ENCODE measurements around the gene COL13A1.

The COL13A1 gene

GRCh38 chr10:69939481-69939880, 137.8 kb downstream of the COL13A1 start:
- no peak for TF ChIP-seq EZH2 (IDR thresholded peaks at IDR 0.05; ENCODE audit: borderline replicate concordance, low read length)
- no peak for TF ChIP-seq CTCF (IDR thresholded peaks at IDR 0.05; ENCODE audit: low read length)
- no peaks in the 10 kb centered on the region for H3F3A ChIP-seq (ENCODE audit: insufficient read depth, low read length)
- H3K36me3 ChIP-seq (ENCODE audit: insufficient read depth, low read length) = no peaks in the 10 kb centered on the region
- H4K20me1 ChIP-seq (ENCODE audit: insufficient read depth, low read length) = no peaks in the 10 kb centered on the region
- H3K27ac ChIP-seq (ENCODE audit: low read depth, low read length, poor library complexity, severe bottlenecking) = no peak overlapping the region
- no peaks in the 10 kb centered on the region for H3K9me2 ChIP-seq (ENCODE audit: low read depth, low read length)
- H3K27me3 ChIP-seq (ENCODE audit: insufficient read depth, low read length) = 0 out of 2 replicates have a peak, but pooled peaks cover 3% of the 10 kb centered on the region
- H3K4me1 ChIP-seq (ENCODE audit: insufficient read depth, low read length, severe bottlenecking) = no peaks in the 10 kb centered on the region
- H3K9me3 ChIP-seq (ENCODE audit: low read length) = no peaks in the 10 kb centered on the region
- no peak overlapping the region for H2AFZ ChIP-seq (ENCODE audit: low read length)
- H3K4me3 ChIP-seq (ENCODE audit: low read depth, low read length, poor library complexity, severe bottlenecking) = no peak overlapping the region
- no peak overlapping the region for H3K9ac ChIP-seq (ENCODE audit: low read length)
- H3K79me2 ChIP-seq (ENCODE audit: insufficient read depth, low read length) = no peaks in the 10 kb centered on the region
- H3K4me2 ChIP-seq (ENCODE audit: low read length) = no peak overlapping the region

- TF ChIP-seq CTCF (IDR thresholded peaks at IDR 0.05; ENCODE audit: low read length) (no peak), EZH2 (IDR thresholded peaks at IDR 0.05; ENCODE audit: borderline replicate concordance, low read length) (no peak)
- H3K27ac ChIP-seq (ENCODE audit: low read depth, low read length, poor library complexity, severe bottlenecking) = no peak overlapping the region
- H3K9me2 ChIP-seq (ENCODE audit: low read depth, low read length) = no peaks in the 10 kb centered on the region
- H3K9me3 ChIP-seq (ENCODE audit: low read length) = no peaks in the 10 kb centered on the region
- no peaks in the 10 kb centered on the region for H3F3A ChIP-seq (ENCODE audit: insufficient read depth, low read length)
- peaks cover 3% of the 10 kb centered on the region; the same call in 1 of the 2 replicates for H3K27me3 ChIP-seq (ENCODE audit: insufficient read depth, low read length)
- H3K4me1 ChIP-seq (ENCODE audit: insufficient read depth, low read length, severe bottlenecking) = no peaks in the 10 kb centered on the region
- no peaks in the 10 kb centered on the region for H3K36me3 ChIP-seq (ENCODE audit: insufficient read depth, low read length)
- no peaks in the 10 kb centered on the region for H4K20me1 ChIP-seq (ENCODE audit: insufficient read depth, low read length)
- no peak overlapping the region for H2AFZ ChIP-seq (ENCODE audit: low read length)
- no peaks in the 10 kb centered on the region for H3K79me2 ChIP-seq (ENCODE audit: insufficient read depth, low read length)
- H3K4me3 ChIP-seq (ENCODE audit: low read depth, low read length, poor library complexity, severe bottlenecking) = no peak overlapping the region
- H3K4me2 ChIP-seq (ENCODE audit: low read length) = no peak overlapping the region
- no peak overlapping the region for H3K9ac ChIP-seq (ENCODE audit: low read length)
Observed at GRCh38 chr10:69941730-69942129, 140.0 kb downstream of the COL13A1 start.

- no peaks in the 10 kb centered on the region for H3K4me1 ChIP-seq (ENCODE audit: insufficient read depth, low read length, severe bottlenecking)
- H3K9ac ChIP-seq (ENCODE audit: low read length) = no peak overlapping the region
- H3K4me2 ChIP-seq (ENCODE audit: low read length) = no peak overlapping the region
- H3K27ac ChIP-seq (ENCODE audit: low read depth, low read length, poor library complexity, severe bottlenecking) = no peak overlapping the region
- TF ChIP-seq EZH2 (IDR thresholded peaks at IDR 0.05; ENCODE audit: borderline replicate concordance, low read length) = no peak
- no peak for TF ChIP-seq CTCF (IDR thresholded peaks at IDR 0.05; ENCODE audit: low read length)
- H3K9me3 ChIP-seq (ENCODE audit: low read length) = no peaks in the 10 kb centered on the region
- peaks cover 4% of the 10 kb centered on the region; the same call in 1 of the 2 replicates for H3K27me3 ChIP-seq (ENCODE audit: insufficient read depth, low read length)
- H3K79me2 ChIP-seq (ENCODE audit: insufficient read depth, low read length) = no peaks in the 10 kb centered on the region
- no peak overlapping the region for H2AFZ ChIP-seq (ENCODE audit: low read length)
- H3K36me3 ChIP-seq (ENCODE audit: insufficient read depth, low read length) = no peaks in the 10 kb centered on the region
- no peaks in the 10 kb centered on the region for H3K9me2 ChIP-seq (ENCODE audit: low read depth, low read length)
- H3K4me3 ChIP-seq (ENCODE audit: low read depth, low read length, poor library complexity, severe bottlenecking) = no peak overlapping the region
- H3F3A ChIP-seq (ENCODE audit: insufficient read depth, low read length) = no peaks in the 10 kb centered on the region
- H4K20me1 ChIP-seq (ENCODE audit: insufficient read depth, low read length) = no peaks in the 10 kb centered on the region
Observed at GRCh38 chr10:69943292-69943820, 141.7 kb downstream of the COL13A1 start.
